K562 (cell line): ENCODE measurements around the gene ZNF625. TPM values are rescaled to one million over a fixed set of nuclear protein-coding genes. Genes with fewer than 3 reads are reported as not detected.

Experiments used
- ATAC-seq: fragments of 200-7000 bp; cut with Tn5 transposase; 3 replicates; pipeline ENCODE4 v1.9.1; 2020; ENCODE audit warnings: moderate library complexity
- BruUV-seq: library from RNA; stranded (reverse); fragments of 400-500 nt; replicated peaks from 2 replicates; lab custom pipeline; 2021; lab: Mats Ljungman, UMichigan
- CTCF ChIA-PET: fragments of 300-600 bp; formaldehyde crosslinking; extraction: SDS; loops from one replicate; lab custom pipeline; 2021; ENCODE audit warnings: low intra/inter-chr PET ratio; lab: Yijun Ruan, JAX
- POLR2A ChIA-PET: fragments of 300-600, 350-650 bp; sonication (Branson Sonifier 250); formaldehyde crosslinking; extraction: SDS; loops from one replicate; lab custom pipeline; 2021; ENCODE audit warnings: antibody characterized with exemption, inconsistent platforms; lab: Yijun Ruan, JAX
- DNase-seq, 4 experiments: peaks; one replicate each; pipeline versions ENCODE4 v3.0.0 to v3.0.0-alpha.2; 2011 to 2018; ENCODE audit warnings: low spot score in 3 of 4, mixed read lengths in 3 of 4; ENCODE audit errors: extremely low read depth in 1 of 4
- FAIRE-seq: peaks from 2 replicates; lab custom pipeline; 2011; peaks lifted over from hg19 to GRCh38; lab: Jason Lieb, UNC
- H2AFZ ChIP-seq: 2 replicates; pipeline ENCODE4 v1.6.0; 2011; ENCODE audit warnings: low read depth, low read length, control low read depth, inconsistent platforms
- H3K27ac ChIP-seq: fragments of 200-600 bp; 3 replicates; pipeline ENCODE4 v1.8.0; 2011; ENCODE audit warnings: low read depth, mild to moderate bottlenecking, control low read depth, inconsistent platforms, low read length, moderate library complexity, mixed read lengths; ENCODE audit errors: extremely low read depth
- H3K27me3 ChIP-seq, 2 experiments: fragments of 300-600 bp in 1 of 2; 2 replicates in 1 of 2; 3 replicates in 1 of 2; pipeline versions ENCODE4 v1.6.0 to v1.8.0; 2011; ENCODE audit warnings: inconsistent platforms in 2 of 2, low read length in 2 of 2, mild to moderate bottlenecking in 1 of 2, mixed read lengths in 1 of 2, moderate library complexity in 1 of 2; ENCODE audit not compliant: control insufficient read depth in 2 of 2, insufficient read depth in 2 of 2
- H3K36me3 ChIP-seq: fragments of 300-600 bp; 3 replicates; pipeline ENCODE4 v1.8.0; 2011; ENCODE audit warnings: mild to moderate bottlenecking, low read length, inconsistent platforms; ENCODE audit not compliant: control insufficient read depth, insufficient read depth
- H3K4me1 ChIP-seq, 2 experiments: fragments of 200-600 bp in 1 of 2; replicated peaks in 1 of 2; 2 replicates in 1 of 2; 3 replicates in 1 of 2; pipeline versions ENCODE4 v1.5.1 to v1.8.0; 2011; ENCODE audit warnings: inconsistent platforms in 2 of 2, low read length in 2 of 2, mild to moderate bottlenecking in 1 of 2, mixed read lengths in 1 of 2, moderate library complexity in 1 of 2; ENCODE audit not compliant: control insufficient read depth in 2 of 2, insufficient read depth in 2 of 2
- H3K4me2 ChIP-seq: 2 replicates; pipeline ENCODE4 v1.6.1; 2011; ENCODE audit warnings: low read length, control low read depth, inconsistent platforms, mixed read lengths; ENCODE audit not compliant: insufficient read depth
- H3K4me3 ChIP-seq: fragments of 200-600 bp; sonication (generic), shearing (Covaris generic); 2 replicates; pipeline ENCODE4 v1.5.1; 2016; ENCODE audit warnings: control low read depth, inconsistent platforms
- H3K79me2 ChIP-seq: fragments of 200-600 bp; 3 replicates; pipeline ENCODE4 v1.8.0; 2011; ENCODE audit warnings: low read length, inconsistent platforms; ENCODE audit not compliant: control insufficient read depth, insufficient read depth
- H3K9ac ChIP-seq, 2 experiments: 2 replicates each; pipeline versions ENCODE4 v1.6.0 to v1.6.1; 2011; ENCODE audit warnings: low read depth in 2 of 2, low read length in 2 of 2, control low read depth in 1 of 2, inconsistent platforms in 1 of 2, mild to moderate bottlenecking in 1 of 2, mixed read lengths in 1 of 2; ENCODE audit not compliant: insufficient read depth in 1 of 2
- H3K9me1 ChIP-seq: one replicate; pipeline ENCODE4 v1.6.0; 2011; ENCODE audit warnings: inconsistent platforms, mild to moderate bottlenecking, low read length, moderate library complexity; ENCODE audit not compliant: control insufficient read depth, insufficient read depth
- H3K9me3 ChIP-seq: replicated peaks from 2 replicates; pipeline ENCODE4 v1.5.1; 2011; ENCODE audit warnings: low read depth, low read length, inconsistent platforms; ENCODE audit not compliant: control insufficient read depth, insufficient read depth
- H4K20me1 ChIP-seq: replicated peaks from 2 replicates; pipeline ENCODE4 v1.6.1; 2011; ENCODE audit warnings: low read length, inconsistent platforms, mixed read lengths; ENCODE audit not compliant: control insufficient read depth, insufficient read depth
- CHD4 ChIP-seq: fragments of 200-600 bp; sonication (generic); IDR thresholded peaks from 3 replicates; pipeline ENCODE4 v1.6.1; 2012; ENCODE audit warnings: low read depth, mild to moderate bottlenecking, mixed read lengths, low read length, inconsistent platforms; ENCODE audit not compliant: insufficient read depth, insufficient replicate concordance, poor library complexity, severe bottlenecking
- ILF3 ChIP-seq: fragments of 450-650 bp; IDR thresholded peaks from 2 replicates; pipeline ENCODE4 v1.6.1; 2018; ENCODE audit warnings: antibody characterized with exemption, mild to moderate bottlenecking, moderate library complexity, borderline replicate concordance
- MAFK ChIP-seq: IDR thresholded peaks from 2 replicates; pipeline ENCODE4 v1.6.1; 2011; ENCODE audit warnings: low read length, improper control_type of control experiment
- NCOA1 ChIP-seq: fragments of 450-650 bp; IDR thresholded peaks from 2 replicates; pipeline ENCODE4 v1.6.1; 2016; ENCODE audit warnings: low read depth
- NR2F6 ChIP-seq: fragments of 450-650 bp; formaldehyde crosslinking; IDR thresholded peaks from 2 replicates; pipeline ENCODE4 v1.4.0; 2020; ENCODE audit warnings: mild to moderate bottlenecking
- NUFIP1 ChIP-seq: fragments of 450-650 bp; IDR thresholded peaks from 2 replicates; pipeline ENCODE4 v1.6.1; 2018; ENCODE audit not compliant: partially characterized antibody
- TRIM24 ChIP-seq, 2 experiments: fragments of 450-650 bp; IDR thresholded peaks; 2 replicates each; pipeline ENCODE4 v1.6.1; 2016
- ZKSCAN8 ChIP-seq: fragments of 200-800 bp; sonication (Bioruptor generic); IDR thresholded peaks from 2 replicates; pipeline ENCODE4 v1.6.1; 2016; ENCODE audit warnings: missing genetic modification characterization, missing compliant biosample characterization
- WGBS: fragments of 100-300 bp; shearing (Covaris generic); methylation state at CpG from one replicate; pipeline ENCODE4 v1.1.6; 2016; ENCODE audit warnings: low coverage, mixed read lengths; ENCODE audit not compliant: insufficient coverage; ENCODE audit errors: missing lambda C conversion rate; 5-methylcytosine and 5-hydroxymethylcytosine counted together
- in situ Hi-C: fragments of 300-500 bp; cut with MboI; formaldehyde crosslinking; loops from 4 replicates; pipeline ENCODE4 v1.15.0; 2018; ENCODE audit warnings: inconsistent platforms, mixed read lengths
- intact Hi-C: fragments of 100-400 bp; cut with micrococcal nuclease; formaldehyde crosslinking; loops from 2 replicates; pipeline ENCODE4 v1.14.2; 2022
- polyA plus RNA-seq, 8 experiments: library from polyadenylated mRNA; depleted of rRNA in 4 of 8; stranded (reverse) in 5 of 8; unstranded in 3 of 8; fragments of >200 nt; fragmentation: Nextera tagmentation in 2 of 8; fragmentation: Illumina TruSeq in 1 of 8; extraction: Ambion mirVana in 2 of 8; extraction: Trizol in 1 of 8; gene quantifications; 2 replicates each; pipeline versions ENCODE4 v1.2.1 to v1.2.3, GENCODE V29; 2011 to 2014; ENCODE audit warnings: inconsistent platforms in 1 of 8, missing spikeins in 1 of 8
- small RNA-seq: library from RNA; depleted of rRNA; stranded (forward); fragments of <200 nt; gene quantifications from one replicate; pipeline ENCODE3, GENCODE V24; 2014
- total RNA-seq, 7 experiments: library from RNA; depleted of rRNA in 6 of 7; stranded (reverse); fragments of >200 nt in 6 of 7; fragmentation: Illumina TruSeq in 2 of 7; extraction: Trizol in 2 of 7; gene quantifications; 2 replicates each; pipeline versions ENCODE4 v1.2.1 to v1.2.3, GENCODE V29; 2011 to 2021; ENCODE audit warnings: low replicate concordance in 1 of 7

Gene ZNF625
- total and polyA plus RNA-seq, 9 of the 15 experiments (the other 6 are each of a cell fraction or from before 2014, with no cell fraction given) = 0.07 to 0.09 TPM; not detected in 7

GRCh38 chr19:12095111-12095790, 61.3 kb downstream of the ZNF625 start:
- Histone ChIP-seq H3K79me2 (peaks cover 15% of the 10 kb centered on the region), H3K27ac (no peak overlapping the region), H4K20me1 (no peaks in the 10 kb centered on the region), H3K4me2 (no peak overlapping the region), H3K9ac (no peak overlapping the region), H3K4me3 (no peak overlapping the region), H2AFZ (no peak overlapping the region), H3K9me3 (peaks cover 2% of the 10 kb centered on the region), H3K9me1 (no peaks in the 10 kb centered on the region), H3K4me1 (peaks cover 0 to 10% of the 10 kb centered on the region in 2 experiments; a peak in 2 of 5 replicates), H3K27me3 (no peaks in the 10 kb centered on the region), H3K36me3 (peaks cover 14% of the 10 kb centered on the region; the same call in 2 of the 3 replicates)
- ATAC-seq = no peak
- CTCF ChIA-PET = no interaction called here
- FAIRE-seq = no peak
- TF ChIP-seq TRIM24 (IDR thresholded peaks at IDR 0.05) (no peak), NR2F6 (CRISPR knock-in tag) (no peak), MAFK (no peak), ILF3 (no peak), NCOA1 (no peak), NUFIP1 (no peak), ZKSCAN8 (CRISPR knock-in tag) (no peak), CHD4 (no peak)
- in situ Hi-C loops (no loop called here), intact Hi-C loops (no loop called here)
- 59% methylated on average over 4 of the region's 4 CpGs for WGBS
- BruUV-seq = no TSS peak
- POLR2A ChIA-PET = no interaction called here
- no peak for DNase-seq

Small RNA genes lying within 50 kb of the gene (small RNA-seq; reads per million reads assigned to genes)
- not detected for gene RNA5SP467

Other genes starting within 250 kb of the ZNF625 start
Only the 7 nearest of the 11 such genes appear.
- gene ZNF433, start 121.1 kb downstream of the ZNF625 start, total RNA-seq (2014; rRNA removed) = 2.6 and 3.0 TPM in 2 replicates
- 3.9 and 4.7 TPM in 2 replicates for gene ZNF433, start 121.1 kb downstream of the ZNF625 start, total RNA-seq (2014; rRNA removed; fragmentation: Illumina TruSeq; extraction: Trizol)
- gene ZNF433, start 121.1 kb downstream of the ZNF625 start, total RNA-seq (2015; rRNA removed; fragmentation: Illumina TruSeq; extraction: Trizol) = 3.6 and 3.8 TPM in 2 replicates
- gene ZNF433, start 121.1 kb downstream of the ZNF625 start, total RNA-seq (2021) = 2.2 and 3.0 TPM in 2 replicates
- gene ZNF433, start 121.1 kb downstream of the ZNF625 start, polyA plus RNA-seq (2011; rRNA removed) = 0.53 and 2.0 TPM in 2 replicates
- gene ZNF433, start 121.1 kb downstream of the ZNF625 start, polyA plus RNA-seq (2014; fragmentation: Illumina TruSeq; extraction: Trizol) = 3.4 and 4.0 TPM in 2 replicates
- gene ZNF433, start 121.1 kb downstream of the ZNF625 start, polyA plus RNA-seq (2014; fragmentation: Nextera tagmentation; extraction: Ambion mirVana) = 1 to 10 TPM; 2.9 to 4.1 TPM
- gene ZNF433, start 121.1 kb downstream of the ZNF625 start, polyA plus RNA-seq (2014; rRNA removed) = 2.3 and 4.1 TPM in 2 replicates
- 0.50 and 0.65 TPM in 2 replicates for gene ZNF878, start 103.8 kb downstream of the ZNF625 start, total RNA-seq (2014; rRNA removed)
- gene ZNF878, start 103.8 kb downstream of the ZNF625 start, total RNA-seq (2014; rRNA removed; fragmentation: Illumina TruSeq; extraction: Trizol) = 1.4 and 2.1 TPM in 2 replicates
- gene ZNF878, start 103.8 kb downstream of the ZNF625 start, total RNA-seq (2015; rRNA removed; fragmentation: Illumina TruSeq; extraction: Trizol) = 0.45 and 0.91 TPM in 2 replicates
- gene ZNF878, start 103.8 kb downstream of the ZNF625 start, total RNA-seq (2021) = 0.78 and 1.2 TPM in 2 replicates
- gene ZNF878, start 103.8 kb downstream of the ZNF625 start, polyA plus RNA-seq (2011; rRNA removed) = 0.12 and 0.46 TPM in 2 replicates
- 0.30 and 0.56 TPM in 2 replicates for gene ZNF878, start 103.8 kb downstream of the ZNF625 start, polyA plus RNA-seq (2014; fragmentation: Illumina TruSeq; extraction: Trizol)
- gene ZNF878, start 103.8 kb downstream of the ZNF625 start, polyA plus RNA-seq (2014; fragmentation: Nextera tagmentation; extraction: Ambion mirVana) = under 1 TPM; 0.38 TPM
- gene ZNF878, start 103.8 kb downstream of the ZNF625 start, polyA plus RNA-seq (2014; rRNA removed) = 0.30 TPM in 2 replicates
- 2.0 TPM in 2 replicates for gene ZNF844, start 92.0 kb downstream of the ZNF625 start, total RNA-seq (2014; rRNA removed)
- gene ZNF844, start 92.0 kb downstream of the ZNF625 start, total RNA-seq (2014; rRNA removed; fragmentation: Illumina TruSeq; extraction: Trizol) = 4.5 and 4.7 TPM in 2 replicates
- 2.2 TPM in 2 replicates for gene ZNF844, start 92.0 kb downstream of the ZNF625 start, total RNA-seq (2015; rRNA removed; fragmentation: Illumina TruSeq; extraction: Trizol)
- gene ZNF844, start 92.0 kb downstream of the ZNF625 start, total RNA-seq (2021) = 2.9 and 3.4 TPM in 2 replicates
- gene ZNF844, start 92.0 kb downstream of the ZNF625 start, polyA plus RNA-seq (2011; rRNA removed) = 0.55 and 4.5 TPM in 2 replicates
- 2.3 and 2.7 TPM in 2 replicates for gene ZNF844, start 92.0 kb downstream of the ZNF625 start, polyA plus RNA-seq (2014; fragmentation: Illumina TruSeq; extraction: Trizol)
- 1 to 10 TPM in 1 of 2 experiments, under 1 TPM in 1; 0.80 to 1.1 TPM for gene ZNF844, start 92.0 kb downstream of the ZNF625 start, polyA plus RNA-seq (2014; fragmentation: Nextera tagmentation; extraction: Ambion mirVana)
- gene ZNF844, start 92.0 kb downstream of the ZNF625 start, polyA plus RNA-seq (2014; rRNA removed) = 0.98 and 1.5 TPM in 2 replicates
- gene ZNF20, start 16.4 kb downstream of the ZNF625 start, total RNA-seq (2014; rRNA removed) = 1.2 and 2.2 TPM in 2 replicates
- gene ZNF20, start 16.4 kb downstream of the ZNF625 start, total RNA-seq (2014; rRNA removed; fragmentation: Illumina TruSeq; extraction: Trizol) = 3.1 and 3.3 TPM in 2 replicates
- gene ZNF20, start 16.4 kb downstream of the ZNF625 start, total RNA-seq (2015; rRNA removed; fragmentation: Illumina TruSeq; extraction: Trizol) = 3.7 and 4.1 TPM in 2 replicates
- 1.7 and 3.2 TPM in 2 replicates for gene ZNF20, start 16.4 kb downstream of the ZNF625 start, total RNA-seq (2021)
- gene ZNF20, start 16.4 kb downstream of the ZNF625 start, polyA plus RNA-seq (2011; rRNA removed) = 1.7 and 2.4 TPM in 2 replicates
- gene ZNF20, start 16.4 kb downstream of the ZNF625 start, polyA plus RNA-seq (2014; fragmentation: Illumina TruSeq; extraction: Trizol) = 1.3 and 1.4 TPM in 2 replicates
- gene ZNF20, start 16.4 kb downstream of the ZNF625 start, polyA plus RNA-seq (2014; fragmentation: Nextera tagmentation; extraction: Ambion mirVana) = 1 to 10 TPM; 3.3 to 3.4 TPM
- gene ZNF20, start 16.4 kb downstream of the ZNF625 start, polyA plus RNA-seq (2014; rRNA removed) = 1.7 and 2.7 TPM in 2 replicates
- gene ZNF136, start 6.4 kb upstream of the ZNF625 start, total RNA-seq (2014; rRNA removed) = 3.5 and 4.5 TPM in 2 replicates
- gene ZNF136, start 6.4 kb upstream of the ZNF625 start, total RNA-seq (2014; rRNA removed; fragmentation: Illumina TruSeq; extraction: Trizol) = 4.2 and 5.1 TPM in 2 replicates
- 4.1 and 5.3 TPM in 2 replicates for gene ZNF136, start 6.4 kb upstream of the ZNF625 start, total RNA-seq (2015; rRNA removed; fragmentation: Illumina TruSeq; extraction: Trizol)
- gene ZNF136, start 6.4 kb upstream of the ZNF625 start, total RNA-seq (2021) = 2.4 and 2.7 TPM in 2 replicates
- gene ZNF136, start 6.4 kb upstream of the ZNF625 start, polyA plus RNA-seq (2011; rRNA removed) = 2.9 and 4.5 TPM in 2 replicates
- 3.1 and 3.4 TPM in 2 replicates for gene ZNF136, start 6.4 kb upstream of the ZNF625 start, polyA plus RNA-seq (2014; fragmentation: Illumina TruSeq; extraction: Trizol)
- gene ZNF136, start 6.4 kb upstream of the ZNF625 start, polyA plus RNA-seq (2014; fragmentation: Nextera tagmentation; extraction: Ambion mirVana) = 1 to 10 TPM; 1.0 to 2.5 TPM
- 2.9 and 4.1 TPM in 2 replicates for gene ZNF136, start 6.4 kb upstream of the ZNF625 start, polyA plus RNA-seq (2014; rRNA removed)
- 2.6 and 3.2 TPM in 2 replicates for gene ZNF44, start 138.1 kb upstream of the ZNF625 start, total RNA-seq (2014; rRNA removed)
- 8.3 TPM in 2 replicates for gene ZNF44, start 138.1 kb upstream of the ZNF625 start, total RNA-seq (2014; rRNA removed; fragmentation: Illumina TruSeq; extraction: Trizol)
- gene ZNF44, start 138.1 kb upstream of the ZNF625 start, total RNA-seq (2015; rRNA removed; fragmentation: Illumina TruSeq; extraction: Trizol) = 7.7 and 8.2 TPM in 2 replicates
- gene ZNF44, start 138.1 kb upstream of the ZNF625 start, total RNA-seq (2021) = 3.2 and 3.9 TPM in 2 replicates
- gene ZNF44, start 138.1 kb upstream of the ZNF625 start, polyA plus RNA-seq (2011; rRNA removed) = 2.7 and 4.4 TPM in 2 replicates
- gene ZNF44, start 138.1 kb upstream of the ZNF625 start, polyA plus RNA-seq (2014; fragmentation: Illumina TruSeq; extraction: Trizol) = 5.3 and 5.5 TPM in 2 replicates
- 1 to 10 TPM; 2.7 to 5.7 TPM for gene ZNF44, start 138.1 kb upstream of the ZNF625 start, polyA plus RNA-seq (2014; fragmentation: Nextera tagmentation; extraction: Ambion mirVana)
- gene ZNF44, start 138.1 kb upstream of the ZNF625 start, polyA plus RNA-seq (2014; rRNA removed) = 3.9 and 4.4 TPM in 2 replicates
- gene ZNF563, start 176.9 kb upstream of the ZNF625 start, total RNA-seq (2014; rRNA removed) = 0.73 and 0.98 TPM in 2 replicates
- gene ZNF563, start 176.9 kb upstream of the ZNF625 start, total RNA-seq (2014; rRNA removed; fragmentation: Illumina TruSeq; extraction: Trizol) = 1.2 and 1.3 TPM in 2 replicates
- 1.6 and 1.7 TPM in 2 replicates for gene ZNF563, start 176.9 kb upstream of the ZNF625 start, total RNA-seq (2015; rRNA removed; fragmentation: Illumina TruSeq; extraction: Trizol)
- 0.69 and 1.5 TPM in 2 replicates for gene ZNF563, start 176.9 kb upstream of the ZNF625 start, total RNA-seq (2021)
- gene ZNF563, start 176.9 kb upstream of the ZNF625 start, polyA plus RNA-seq (2011; rRNA removed) = 0.57 and 0.67 TPM in 2 replicates
- 1.1 and 1.3 TPM in 2 replicates for gene ZNF563, start 176.9 kb upstream of the ZNF625 start, polyA plus RNA-seq (2014; fragmentation: Illumina TruSeq; extraction: Trizol)
- under 1 TPM; 0.37 to 0.74 TPM for gene ZNF563, start 176.9 kb upstream of the ZNF625 start, polyA plus RNA-seq (2014; fragmentation: Nextera tagmentation; extraction: Ambion mirVana)
- 1.00 and 2.9 TPM in 2 replicates for gene ZNF563, start 176.9 kb upstream of the ZNF625 start, polyA plus RNA-seq (2014; rRNA removed)